ENCODE measurements around the gene ARHGAP42.

The ARHGAP42 gene

GRCh38 chr11:100918551-100919500 is 231.7 kb downstream of the ARHGAP42 start:
- no peak for DNase-seq (ENCODE audit: low read depth)

GRCh38 chr11:100920593-100920992 is 233.5 kb downstream of the ARHGAP42 start:
- DNase-seq (ENCODE audit: low read depth) = no peak

- no peak for DNase-seq (ENCODE audit: low read depth)
These were observed 235.0 kb downstream of the ARHGAP42 start for GRCh38 chr11:100922121-100922520.

GRCh38 chr11:100923555-100923954 is 236.5 kb downstream of the ARHGAP42 start:
- DNase-seq (ENCODE audit: low read depth) = no peak

- no peak for DNase-seq (ENCODE audit: low read depth)
These were observed 238.8 kb downstream of the ARHGAP42 start for GRCh38 chr11:100925935-100926334.

- DNase-seq (ENCODE audit: low read depth) = no peak
These were observed 240.5 kb downstream of the ARHGAP42 start for GRCh38 chr11:100927579-100927978.

GRCh38 chr11:100928426-100928825 is 241.3 kb downstream of the ARHGAP42 start:
- DNase-seq (ENCODE audit: low read depth) = no peak

GRCh38 chr11:100929377-100929776 is 242.3 kb downstream of the ARHGAP42 start:
- no peak for DNase-seq (ENCODE audit: low read depth)

GRCh38 chr11:100930185-100930778 is 243.2 kb downstream of the ARHGAP42 start:
- no peak for DNase-seq (ENCODE audit: low read depth)

- no peak for DNase-seq (ENCODE audit: low read depth)
These were observed 245.5 kb downstream of the ARHGAP42 start for GRCh38 chr11:100932474-100933100.

- DNase-seq (ENCODE audit: low read depth) = no peak
These were observed 249.7 kb downstream of the ARHGAP42 start for GRCh38 chr11:100936781-100937180.

GRCh38 chr11:100939571-100939970 is 252.5 kb downstream of the ARHGAP42 start:
- DNase-seq (ENCODE audit: low read depth) = no peak

- no peak for DNase-seq (ENCODE audit: low read depth)
These were observed 253.0 kb downstream of the ARHGAP42 start for GRCh38 chr11:100940111-100940510.

- DNase-seq (ENCODE audit: low read depth) = no peak
These were observed 253.9 kb downstream of the ARHGAP42 start for GRCh38 chr11:100941033-100941432.

GRCh38 chr11:100942016-100942415 is 254.9 kb downstream of the ARHGAP42 start:
- no peak for DNase-seq (ENCODE audit: low read depth)

- no peak for DNase-seq (ENCODE audit: low read depth)
These were observed 261.8 kb downstream of the ARHGAP42 start for GRCh38 chr11:100948936-100949335.

GRCh38 chr11:100949443-100949842 is 262.4 kb downstream of the ARHGAP42 start:
- DNase-seq (ENCODE audit: low read depth) = no peak

- DNase-seq (ENCODE audit: low read depth) = no peak
These were observed 268.2 kb downstream of the ARHGAP42 start for GRCh38 chr11:100955318-100955717.

GRCh38 chr11:100956351-100956750 is 269.3 kb downstream of the ARHGAP42 start:
- no peak for DNase-seq (ENCODE audit: low read depth)

- DNase-seq (ENCODE audit: low read depth) = no peak
These were observed 270.4 kb downstream of the ARHGAP42 start for GRCh38 chr11:100957499-100957898.

- DNase-seq (ENCODE audit: low read depth) = no peak
These were observed 274.5 kb downstream of the ARHGAP42 start for GRCh38 chr11:100961633-100962032.

GRCh38 chr11:100963375-100963774 is 276.3 kb downstream of the ARHGAP42 start:
- no peak for DNase-seq (ENCODE audit: low read depth)

- no peak for DNase-seq (ENCODE audit: low read depth)
These were observed 277.3 kb downstream of the ARHGAP42 start for GRCh38 chr11:100964435-100964834.

Data from T follicular helper cell (primary cell).